Psoas muscle (tissue), 8 donors: Measurements from ENCODE around the gene FKBP2. TPM values are rescaled to one million over a fixed set of nuclear protein-coding genes. Genes with fewer than 3 reads are reported as not detected.

Source experiments
- ATAC-seq, 4 donors: fragments of 200-7000 bp; cut with Tn5 transposase; one replicate each; pipeline ENCODE4 v1.9.1; 2020; ENCODE audit warnings: moderate library complexity in 3 of 4, mild to moderate bottlenecking in 2 of 4
- DNase-seq, 2 donors: peaks; one replicate each; pipeline ENCODE4 v3.0.0-alpha.2; 2020
- H3K27ac ChIP-seq: fragments of 200-600 bp; one replicate; pipeline ENCODE4 v1.8.0; 2022
- H3K27me3 ChIP-seq, 3 donors: fragments of 200-600 bp in 1 of 3; one replicate each; pipeline versions ENCODE4 v1.6.1 to v1.8.0; 2013 to 2022; ENCODE audit warnings: low read length in 2 of 3, mild to moderate bottlenecking in 2 of 3, moderate library complexity in 1 of 3; ENCODE audit not compliant: insufficient read depth in 3 of 3
- H3K36me3 ChIP-seq, 2 donors: fragments of 200-600 bp in 1 of 2; one replicate each; pipeline versions ENCODE4 v1.6.1 to v1.8.0; 2013 to 2022; ENCODE audit warnings: low read depth in 1 of 2, mild to moderate bottlenecking in 1 of 2, moderate library complexity in 1 of 2; ENCODE audit not compliant: insufficient read depth in 1 of 2
- H3K4me1 ChIP-seq: fragments of 200-600 bp; one replicate; pipeline ENCODE4 v1.8.0; 2022
- H3K4me3 ChIP-seq: fragments of 200-600 bp; one replicate; pipeline ENCODE4 v1.8.0; 2022; ENCODE audit warnings: mild to moderate bottlenecking
- H3K9me3 ChIP-seq: fragments of 200-600 bp; one replicate; pipeline ENCODE4 v1.8.0; 2022
- CTCF ChIP-seq: fragments of 200-600 bp; IDR thresholded peaks from one replicate; pipeline ENCODE4 v1.8.0; 2022; ENCODE audit warnings: antibody characterized with exemption
- WGBS, 3 donors: extraction: QIAGEN DNeasy Blood & Tissue Kit; methylation state at CpG; one replicate each; pipeline versions ENCODE4 v1.1.6 to v1.1.7; 2013; 5-methylcytosine and 5-hydroxymethylcytosine counted together
- intact Hi-C, 2 donors: fragments of 100-400 bp; cut with DNase I; formaldehyde crosslinking; loops; one replicate each; pipeline versions ENCODE4 v1.11.0 to v1.14.2; 2022
- polyA plus RNA-seq, 3 donors: library from polyadenylated mRNA; stranded (reverse); fragments of 200-250 nt; gene quantifications; one replicate each; pipeline ENCODE4 v1.2.3, GENCODE V29; 2013
- total RNA-seq, 4 donors: library from RNA; stranded (reverse); fragmentation: NEBNext Ultra II Directional in 2 of 4; extraction: Animal tissue kit (Norgen Biotek cat#: 25700) in 2 of 4; gene quantifications; one replicate each; pipeline versions ENCODE4 v1.2.1 to v1.2.4, GENCODE V29; 2021 to 2023
- donor health status: healthy with polysubstance abuse.
- donor health status: DM: no; HTN: no; CAD: no; lungs with moderate emphysema.
- donor health status: Bipolar disorder and iron deficiency.
- donor health status: healthy.
- donor health status: DM: yes; HTN: yes; CAD: no.
- donor health status: DM: no; HTN: no; CAD: no.
- donor health status: DM: no; HTN: no; CAD: no.
- donor health status: DM: yes; HTN: yes; CAD: no.

Gene FKBP2
- total and polyA plus RNA-seq, 7 donors = 17.8 to 228 (median 26.6) TPM

GRCh38 chr11:64261556-64262080 lies 20.7 kb downstream of the FKBP2 start:
- intact Hi-C loops = no loop called here
- H3K4me1 ChIP-seq = no peaks in the 10 kb centered on the region
- no peaks in the 10 kb centered on the region for H3K9me3 ChIP-seq
- no peak for ATAC-seq
- H3K36me3 ChIP-seq = peaks cover 3 to 85% of the 10 kb centered on the region in 2 donors
- H3K27ac ChIP-seq = no peak overlapping the region
- 81 to 92% (median 85%) methylated on average over 18 of the region's 18 CpGs for WGBS, 3 donors
- H3K4me3 ChIP-seq = no peak overlapping the region
- no peak for TF ChIP-seq CTCF
- no peaks in the 10 kb centered on the region for H3K27me3 ChIP-seq
- DNase-seq = peak in 1 of 2 donors; percentile 48

- intact Hi-C loops = no loop called here
- Histone ChIP-seq H3K27ac (no peak overlapping the region), H3K4me1 (no peaks in the 10 kb centered on the region), H3K36me3 (peaks cover 3 to 78% of the 10 kb centered on the region in 2 donors), H3K4me3 (no peak overlapping the region), H3K9me3 (no peaks in the 10 kb centered on the region), H3K27me3 (no peaks in the 10 kb centered on the region)
- 92 to 93% (median 93%) methylated on average over 42 of the region's 42 CpGs for WGBS, 3 donors
- ATAC-seq (no peak), DNase-seq (peak in 1 of 2 donors; percentile 53)
- TF ChIP-seq CTCF = no peak
These were observed 21.5 kb downstream of the FKBP2 start for GRCh38 chr11:64262271-64263002.

DNA sequence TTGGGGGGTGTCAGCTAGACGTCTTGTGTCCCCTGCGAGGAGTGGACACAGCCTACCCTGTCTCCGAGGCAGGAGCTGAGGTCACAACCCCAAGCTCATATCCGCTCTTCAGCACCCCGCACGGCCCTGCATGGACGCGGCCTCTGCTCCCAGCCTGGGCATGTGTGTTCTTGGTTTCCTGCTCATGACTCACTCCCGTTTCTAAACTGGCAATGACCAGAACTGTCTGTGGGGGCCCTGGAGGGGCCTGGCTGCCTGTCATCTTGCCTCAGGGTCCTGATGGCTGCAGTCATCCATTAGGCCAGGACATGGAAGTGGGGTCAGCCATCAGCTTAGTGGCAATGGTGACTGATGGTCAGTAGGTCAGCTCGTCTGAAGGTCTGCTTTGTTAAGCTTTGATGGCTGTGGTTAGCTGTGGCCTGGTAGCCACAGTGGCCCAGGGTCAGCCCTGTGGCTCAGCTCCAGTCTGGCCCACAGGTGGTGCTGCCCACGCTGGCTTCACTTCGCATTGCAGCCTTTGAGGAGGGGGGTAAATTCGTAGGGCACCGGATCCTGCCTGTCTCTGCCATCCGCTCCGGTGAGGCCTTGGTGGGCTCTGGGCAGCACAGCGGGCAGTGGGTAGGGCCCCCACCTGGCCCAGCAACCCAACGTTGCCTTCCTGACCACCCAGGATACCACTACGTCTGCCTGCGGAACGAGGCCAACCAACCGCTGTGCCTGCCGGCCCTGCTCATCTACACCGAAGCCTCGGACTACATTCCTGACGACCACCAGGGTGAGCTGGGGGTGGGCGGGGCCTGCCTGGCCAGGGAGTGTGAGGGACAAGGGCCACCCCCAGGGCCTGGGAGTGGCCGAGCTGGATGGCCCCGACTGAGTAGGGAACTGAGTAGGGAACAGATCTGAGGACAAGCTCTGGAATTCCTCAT lies 22.4 kb downstream of the FKBP2 start:
- no peak for ATAC-seq
- 80 to 86% (median 82%) methylated on average over 27 to 29 of the region's 29 CpGs for WGBS, 3 donors
- TF ChIP-seq CTCF = no peak

GRCh38 chr11:64263947-64264317 lies 23.0 kb downstream of the FKBP2 start:
- TF ChIP-seq CTCF = no peak
- Histone ChIP-seq H3K4me3 (no peak overlapping the region), H3K27me3 (no peaks in the 10 kb centered on the region), H3K27ac (no peak overlapping the region), H3K9me3 (no peaks in the 10 kb centered on the region), H3K4me1 (peaks cover 12% of the 10 kb centered on the region), H3K36me3 (peaks cover 3 to 63% of the 10 kb centered on the region in 2 donors)
- intact Hi-C loops = no loop called here
- 86 to 97% (median 92%) methylated on average over 8 of the region's 8 CpGs for whole genome bisulfite sequencing, 3 donors
- no peak for DNase-seq
- ATAC-seq = no peak

More for the DNA sequence above, 22.4 kb downstream of the FKBP2 start:
- Histone ChIP-seq H3K27ac (no peak overlapping the region), H3K36me3 (peaks cover 3 to 70% of the 10 kb centered on the region in 2 donors), H3K4me1 (peaks cover 6% of the 10 kb centered on the region), H3K4me3 (no peak overlapping the region), H3K27me3 (no peaks in the 10 kb centered on the region), H3K9me3 (no peaks in the 10 kb centered on the region)
- intact Hi-C loops = no loop called here
- peak in 1 of 2 donors; percentile 46 for DNase-seq
